SKM-1 (cell line): ENCODE measurements around the gene PPDPF.

ENCODE experiments used
- DNase-seq: peaks from one replicate; lab custom pipeline; 2025; ENCODE audit not compliant: unreplicated experiment; lab: John Stamatoyannopoulos, UW

The PPDPF gene

DNA sequence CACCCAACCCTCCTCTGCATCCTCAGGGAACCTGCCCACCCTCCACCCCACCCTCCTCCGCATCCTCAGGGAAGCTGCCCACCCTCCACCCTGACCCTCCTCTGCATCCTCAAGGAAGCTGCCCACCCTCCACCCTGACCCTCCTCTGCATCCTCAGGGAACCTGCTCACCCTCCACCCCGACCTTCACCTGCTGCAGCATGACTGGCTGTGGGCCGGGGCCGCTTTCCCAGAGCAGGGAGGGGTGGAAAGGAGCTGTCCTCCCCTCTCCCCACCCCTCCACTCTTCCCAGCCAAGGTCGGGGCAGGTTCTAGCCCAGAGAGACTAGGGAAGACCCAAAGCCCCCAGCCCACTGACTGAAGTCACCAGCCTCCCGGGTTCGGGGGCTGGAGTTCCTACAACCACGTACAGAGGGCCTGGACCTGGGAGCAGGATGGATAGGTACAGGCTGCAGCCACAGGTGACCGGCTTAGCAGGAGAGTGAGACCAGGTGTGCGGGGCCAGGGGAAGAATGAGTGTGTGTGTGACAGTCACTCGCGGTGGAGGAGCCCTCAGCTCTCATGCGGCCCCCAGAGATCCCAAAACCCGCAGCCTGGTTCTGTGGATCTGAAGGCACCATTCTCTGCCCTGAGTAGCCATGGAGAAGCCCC, 33.3 kb upstream of the PPDPF start:
- DNase-seq: no peak

DNA sequence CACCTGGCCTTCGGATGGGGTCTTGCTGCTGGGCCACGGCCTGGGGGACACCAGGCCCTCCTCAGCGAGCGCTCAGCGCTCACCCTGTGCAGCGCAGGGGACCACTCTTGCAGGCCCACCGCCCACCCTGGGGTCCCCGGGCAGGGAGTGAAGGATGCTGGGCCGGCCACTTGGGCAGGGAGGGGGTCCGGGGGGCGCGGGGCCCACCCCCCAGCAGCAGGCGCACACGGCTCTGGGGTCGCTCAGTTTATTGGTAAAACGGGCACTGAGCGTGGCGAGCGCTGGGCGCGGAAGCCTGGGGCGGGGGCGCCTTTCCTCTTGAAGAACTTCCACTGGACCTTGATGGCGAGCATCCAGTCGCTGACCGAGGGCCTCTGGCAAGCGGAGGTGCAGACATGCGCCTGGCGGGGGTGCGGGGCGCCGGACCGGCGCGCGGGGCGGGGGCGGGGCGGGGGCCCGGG, 32.8 kb upstream of the PPDPF start:
- no peak for DNase-seq

DNA sequence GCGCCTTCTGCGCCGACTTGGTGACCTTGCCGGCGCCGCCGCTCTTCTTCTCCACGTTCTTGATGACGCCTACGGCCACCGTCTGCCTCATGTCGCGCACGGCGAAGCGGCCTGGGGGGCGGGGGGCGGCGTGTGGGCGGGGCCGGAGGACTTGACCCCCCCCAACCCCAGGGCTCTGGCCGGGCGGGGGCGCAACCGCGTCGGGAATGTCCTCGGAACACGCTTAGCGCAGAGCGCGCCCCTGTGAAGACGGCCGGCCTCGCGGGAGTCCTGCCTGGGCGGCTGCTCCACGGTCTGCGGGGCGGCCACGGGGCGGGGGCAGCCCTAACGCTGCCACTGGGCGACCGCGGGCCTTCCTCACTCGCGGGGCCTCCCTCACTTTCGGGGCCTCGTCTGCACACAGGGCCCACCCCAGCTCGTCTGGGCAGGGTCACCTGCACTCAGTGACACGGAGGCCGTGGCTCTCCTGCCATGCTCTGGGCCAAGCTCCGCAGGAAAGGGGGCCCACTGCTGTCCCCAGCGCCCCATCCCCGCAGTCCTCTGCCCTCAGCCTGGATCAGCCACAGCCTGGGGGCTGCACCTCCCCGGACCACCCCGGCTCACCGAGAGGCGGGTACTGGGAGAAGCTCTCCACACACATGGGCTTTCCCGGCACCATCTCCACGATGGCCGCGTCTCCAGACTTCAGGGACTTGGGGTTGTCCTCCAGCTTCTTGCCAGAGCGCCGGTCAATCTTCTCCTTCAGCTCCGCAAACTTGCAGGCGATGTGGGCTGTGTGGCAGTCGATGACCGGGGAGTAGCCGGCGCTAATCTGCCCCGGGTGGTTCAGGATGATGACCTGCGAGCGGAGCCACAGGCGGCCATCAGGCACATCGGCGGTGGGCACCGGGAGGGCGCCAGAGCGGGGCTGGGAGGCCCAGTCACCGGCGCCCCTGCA, 32.0 kb upstream of the PPDPF start:
- DNase-seq: no peak

DNA sequence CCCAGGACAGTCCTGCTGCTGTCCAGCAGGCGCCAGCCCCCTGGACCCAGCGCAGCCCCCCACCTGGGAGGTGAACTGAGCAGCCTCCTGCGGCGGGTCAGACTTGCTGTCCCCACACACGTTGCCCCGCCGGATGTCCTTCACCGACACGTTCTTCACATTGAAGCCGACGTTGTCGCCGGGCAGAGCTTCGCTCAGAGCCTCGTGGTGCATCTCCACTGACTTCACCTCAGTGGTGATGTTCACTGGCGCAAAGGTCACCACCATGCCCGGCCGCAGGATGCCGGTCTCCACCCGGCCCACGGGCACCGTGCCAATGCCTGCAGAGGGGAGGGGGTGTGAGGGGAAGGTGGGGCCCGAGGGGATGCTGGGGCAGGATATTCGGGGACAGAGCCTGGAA, 30.1 kb upstream of the PPDPF start:
- no peak for DNase-seq

DNA sequence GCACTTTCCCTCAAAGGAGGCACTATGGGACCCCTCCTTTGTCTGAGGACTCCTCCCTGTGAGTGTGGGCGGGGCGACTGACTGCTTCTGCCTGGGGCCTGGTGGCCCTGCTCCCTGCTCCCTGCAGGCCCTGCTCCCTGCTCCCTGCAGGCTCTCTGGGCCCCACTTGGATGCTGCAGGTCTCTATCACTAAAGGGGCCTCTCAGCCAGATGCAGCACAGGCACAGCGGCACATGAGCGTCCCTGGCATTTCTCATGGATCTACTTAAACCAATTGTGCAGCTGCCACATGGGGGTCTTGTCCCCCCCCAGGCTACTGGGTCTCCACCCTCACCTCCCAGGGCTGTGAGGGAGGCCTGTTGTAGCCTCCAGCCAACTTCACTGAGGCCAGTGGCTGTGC, 29.5 kb upstream of the PPDPF start:
- DNase-seq: no peak

DNA sequence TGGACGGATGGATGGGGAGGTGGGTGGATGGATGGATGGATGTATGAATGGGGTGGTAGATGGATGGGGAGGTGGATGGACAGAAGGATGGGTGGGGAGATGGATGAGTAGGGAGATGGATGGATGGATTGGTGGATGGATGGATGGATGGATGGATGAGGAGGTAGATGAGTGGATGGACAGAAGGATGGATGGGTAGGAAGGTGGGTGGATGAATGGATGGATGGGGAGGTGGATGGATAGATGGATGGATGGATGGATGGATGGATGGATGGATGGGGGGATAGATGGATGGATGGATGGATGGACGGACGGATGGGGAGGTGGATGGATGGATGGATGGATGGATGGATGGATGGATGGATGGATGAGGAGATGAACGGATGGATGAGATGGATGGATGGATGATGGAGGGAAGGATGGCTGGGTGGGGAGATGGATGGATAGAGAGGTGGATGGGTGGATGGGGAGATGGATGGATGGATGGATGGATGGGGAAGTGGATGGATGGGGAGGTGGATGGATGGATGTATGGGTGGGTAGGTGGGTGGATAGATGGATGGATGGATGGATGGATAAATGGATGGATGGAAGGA, 28.8 kb upstream of the PPDPF start:
- DNase-seq: no peak

DNA sequence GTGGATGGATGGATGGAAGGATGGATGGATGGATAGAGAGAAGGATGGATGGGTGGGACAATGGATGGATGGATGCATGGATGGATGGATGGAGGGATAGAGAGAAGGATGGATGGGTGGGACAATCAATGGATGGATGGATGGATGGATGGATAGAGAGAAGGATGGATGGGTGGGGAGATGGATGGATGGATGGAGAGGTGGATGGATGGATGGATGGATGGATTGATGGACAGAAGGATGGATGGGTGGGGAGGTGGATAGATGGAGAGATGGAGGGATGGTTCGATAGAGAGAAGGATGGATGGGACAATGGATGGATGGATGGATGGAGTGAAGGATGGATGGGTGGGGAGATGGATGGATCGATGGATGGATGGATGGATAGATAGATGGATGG, 28.0 kb upstream of the PPDPF start:
- no peak for DNase-seq

DNA sequence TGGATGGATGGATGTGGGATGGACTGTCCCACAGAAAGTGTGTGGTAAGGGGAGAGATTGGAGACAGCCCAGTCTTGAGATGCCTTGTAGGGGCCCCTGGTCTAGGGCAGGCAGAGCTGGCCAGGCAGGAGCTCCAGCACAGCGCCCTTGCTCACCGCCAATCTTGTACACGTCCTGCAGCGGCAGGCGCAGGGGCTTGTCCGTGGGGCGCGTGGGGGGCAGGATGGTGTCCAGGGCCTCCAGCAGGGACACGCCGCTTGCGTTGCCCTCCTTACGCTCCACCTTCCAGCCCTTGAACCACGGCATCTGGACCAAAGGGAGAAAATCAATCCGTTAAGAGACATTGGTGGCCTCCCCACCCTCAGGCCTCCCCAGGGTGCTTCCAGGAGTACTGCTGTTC, 27.6 kb upstream of the PPDPF start:
- no peak for DNase-seq

DNA sequence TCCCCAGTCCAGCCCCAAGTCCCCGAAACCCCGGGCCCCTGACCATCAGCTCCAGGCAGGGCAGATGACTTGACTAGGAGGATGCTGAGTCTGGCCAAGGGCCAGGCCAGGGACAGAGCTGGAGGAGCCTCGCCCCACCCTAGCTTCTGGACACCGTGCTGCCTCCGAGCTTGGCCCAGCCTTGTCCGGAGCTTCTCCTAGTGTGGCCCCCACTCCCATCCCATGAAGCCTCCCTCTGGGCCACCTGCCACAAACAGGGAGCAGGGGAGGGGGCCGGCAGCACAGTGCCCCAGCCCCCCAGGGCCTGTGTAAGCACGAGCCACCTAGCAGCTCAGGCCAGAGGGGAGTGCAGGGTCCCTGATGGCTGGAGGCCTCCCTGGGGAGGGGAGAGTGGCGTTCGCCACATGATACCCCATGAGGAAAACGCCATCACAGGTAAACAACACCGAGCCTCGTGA, 27.0 kb upstream of the PPDPF start:
- DNase-seq: no peak

DNA sequence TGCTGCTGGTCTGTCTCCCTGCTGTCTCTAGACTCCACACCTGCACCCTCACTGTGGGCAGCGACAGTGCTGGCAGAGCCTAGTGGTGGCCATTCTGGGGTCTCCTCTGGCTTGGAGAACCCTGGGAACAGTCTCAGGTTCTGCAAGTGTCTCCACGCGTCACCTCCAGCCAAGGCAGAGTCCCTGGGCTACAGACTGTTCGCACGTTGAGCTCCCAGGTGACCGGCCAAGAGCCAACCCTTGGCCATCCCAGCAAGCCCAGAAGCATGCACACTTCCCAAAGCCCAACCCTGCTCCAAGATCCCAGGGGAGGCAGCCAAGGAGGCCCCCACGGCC, 26.5 kb upstream of the PPDPF start:
- DNase-seq: no peak

DNA sequence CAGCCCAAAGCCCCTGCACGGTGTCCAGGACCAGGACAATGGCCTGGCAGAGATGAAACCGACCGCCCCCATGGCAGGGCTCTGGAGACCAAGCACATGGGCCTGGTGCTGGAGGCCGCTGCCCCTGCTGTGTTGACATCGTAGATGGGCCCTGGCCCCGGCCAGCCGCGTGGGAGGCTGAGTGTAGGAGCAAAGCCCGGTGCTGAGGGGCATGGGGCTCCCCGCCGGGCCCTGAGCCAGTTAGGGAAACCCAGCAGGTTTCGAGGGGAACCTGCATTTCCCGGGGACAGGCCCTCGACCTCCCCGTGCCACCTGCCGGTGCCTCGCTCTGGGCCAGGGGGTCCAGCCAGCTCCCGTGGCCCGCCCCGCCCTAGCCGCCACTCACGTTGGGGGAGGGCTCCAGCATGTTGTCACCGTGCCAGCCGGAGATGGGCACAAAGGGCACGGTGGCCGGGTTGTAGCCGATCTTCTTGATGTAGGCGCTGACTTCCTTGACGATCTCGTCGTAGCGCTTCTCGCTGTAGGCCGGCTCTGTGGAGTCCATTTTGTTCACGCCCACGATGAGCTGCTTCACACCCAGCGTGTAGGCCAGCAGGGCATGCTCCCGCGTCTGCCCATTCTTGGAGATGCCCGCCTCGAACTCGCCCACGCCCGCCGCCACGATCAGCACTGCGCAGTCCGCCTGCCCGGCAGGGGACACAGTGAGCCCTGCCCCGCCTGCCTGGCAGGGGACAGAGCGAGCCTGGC, 26.0 kb upstream of the PPDPF start:
- no peak for DNase-seq

DNA sequence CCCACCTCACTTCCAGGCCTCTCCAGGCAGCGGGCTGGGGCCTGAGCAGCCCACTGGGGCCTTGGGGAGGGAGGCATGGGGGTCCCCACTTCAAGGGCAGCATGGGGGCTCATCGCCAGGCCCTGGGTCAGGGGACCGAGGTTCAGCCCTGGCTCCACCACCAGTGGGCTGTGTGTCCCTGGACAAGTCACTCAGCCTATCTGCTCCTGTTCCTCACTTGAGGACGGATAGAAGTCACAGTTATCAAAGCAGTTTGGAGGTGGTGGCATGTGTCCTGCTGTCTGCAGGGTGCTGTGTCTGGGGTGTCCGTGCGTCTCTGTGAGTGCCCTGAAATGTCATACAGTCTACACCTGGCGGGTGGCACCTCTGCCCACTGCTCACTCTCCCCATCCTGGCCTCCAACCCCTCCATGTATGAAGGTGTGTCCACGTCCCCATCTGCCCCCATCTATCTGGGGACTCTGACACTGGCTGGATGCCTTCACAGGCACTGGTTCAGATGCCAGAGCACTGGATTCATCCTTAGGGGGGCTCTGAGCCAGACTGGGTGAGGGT, 25.3 kb upstream of the PPDPF start:
- no peak for DNase-seq

DNA sequence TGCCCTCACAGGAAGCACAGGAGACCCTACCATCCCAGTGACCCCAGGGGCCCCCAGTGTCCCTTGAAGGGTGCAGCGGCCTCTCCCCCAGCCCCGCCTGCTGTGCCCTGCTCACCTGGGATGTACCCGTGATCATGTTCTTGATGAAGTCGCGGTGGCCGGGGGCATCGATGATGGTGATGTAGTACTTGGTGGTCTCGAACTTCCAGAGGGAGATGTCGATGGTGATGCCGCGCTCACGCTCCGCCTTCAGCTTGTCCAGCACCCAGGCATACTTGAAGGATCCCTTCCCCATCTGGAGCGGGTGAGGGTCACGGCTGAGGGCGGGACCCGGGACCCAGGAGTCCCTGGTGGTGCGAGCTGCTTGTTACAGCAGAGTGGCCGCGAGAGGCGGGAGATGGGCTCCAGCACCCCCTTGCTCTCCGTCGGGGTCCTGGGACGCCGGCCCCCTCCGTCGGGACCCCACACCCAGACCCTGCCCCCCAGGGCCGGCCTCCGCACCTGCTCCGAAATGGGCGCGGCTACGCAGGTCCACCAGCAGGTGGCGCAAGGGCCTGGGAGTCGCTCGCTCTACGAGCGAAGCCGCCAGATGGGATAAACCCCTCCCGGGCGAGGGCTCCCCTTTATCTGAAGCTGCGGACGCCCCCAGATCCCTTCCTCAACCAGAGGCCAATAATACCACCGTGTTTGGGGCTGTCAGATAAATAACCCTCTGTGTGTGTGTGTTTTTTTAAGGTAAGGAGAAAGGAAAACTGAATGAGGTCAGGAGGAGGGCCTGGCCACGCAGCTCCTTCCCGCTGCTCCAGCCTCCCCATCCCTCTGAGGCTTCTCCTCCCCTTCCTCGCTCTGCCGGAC, 24.6 kb upstream of the PPDPF start:
- no peak for DNase-seq

DNA sequence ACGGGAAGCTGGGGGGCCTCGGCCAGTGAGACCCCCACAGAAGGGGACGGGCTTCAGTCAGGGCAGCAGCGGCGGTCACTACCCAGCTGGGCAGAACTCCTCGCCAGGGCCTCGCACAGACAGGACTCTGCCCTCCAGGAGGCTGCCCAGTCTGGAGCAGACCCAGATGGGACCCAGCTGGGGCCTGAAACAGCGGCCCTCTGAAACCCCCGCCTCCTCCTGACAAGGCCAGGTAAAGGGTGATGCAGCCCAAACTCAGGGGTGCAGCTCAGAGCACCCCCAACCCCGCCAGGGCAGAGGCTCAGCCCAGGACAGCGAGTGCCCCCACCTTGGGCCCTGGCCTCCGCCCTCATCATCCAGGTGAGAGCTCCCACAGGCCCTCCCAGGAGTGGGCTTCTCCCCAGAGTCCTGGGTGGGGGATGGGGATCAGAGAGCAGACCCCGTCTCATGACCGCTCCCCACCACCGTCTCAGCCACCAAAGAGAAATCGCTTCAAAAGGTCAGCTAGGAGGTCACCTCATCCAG, 23.9 kb upstream of the PPDPF start:
- DNase-seq: no peak

DNA sequence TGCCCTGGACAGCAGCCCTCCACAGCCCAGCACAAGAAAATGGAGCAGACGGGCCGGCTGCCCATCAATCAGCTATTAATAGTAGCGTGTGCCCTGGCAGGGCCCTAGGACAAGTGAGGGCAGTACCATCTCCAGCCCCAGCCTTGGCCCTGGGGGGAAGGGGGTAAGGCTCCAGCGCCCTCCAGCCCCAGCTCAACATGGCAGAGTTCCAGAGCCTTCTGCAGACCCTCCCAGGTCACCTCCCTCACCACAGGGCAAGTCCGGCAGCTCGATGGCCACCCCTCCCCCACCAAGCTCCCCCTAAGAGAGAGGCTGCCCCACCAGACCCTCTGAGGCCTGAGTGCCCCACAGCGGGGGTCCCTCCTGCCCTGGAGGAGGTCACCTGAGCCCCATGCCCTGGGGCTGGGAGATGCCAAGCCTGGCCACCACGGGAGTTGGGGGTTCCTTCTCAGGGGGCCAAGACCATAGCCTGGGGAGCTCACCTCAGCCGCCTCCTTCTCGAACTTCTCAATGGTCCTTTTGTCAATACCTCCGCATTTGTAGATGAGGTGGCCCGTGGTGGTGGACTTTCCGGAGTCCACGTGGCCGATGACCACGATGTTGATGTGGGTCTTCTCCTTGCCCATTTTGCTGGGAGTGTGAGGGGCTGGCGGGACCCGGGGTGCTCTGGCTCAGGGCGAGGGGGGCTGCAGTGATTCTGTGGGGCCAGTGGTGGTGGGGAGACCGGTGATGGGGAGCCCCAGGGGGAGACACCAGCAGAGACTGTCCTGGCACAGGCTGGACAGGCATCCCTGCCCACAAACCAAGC, 23.2 kb upstream of the PPDPF start:
- DNase-seq: no peak

DNA sequence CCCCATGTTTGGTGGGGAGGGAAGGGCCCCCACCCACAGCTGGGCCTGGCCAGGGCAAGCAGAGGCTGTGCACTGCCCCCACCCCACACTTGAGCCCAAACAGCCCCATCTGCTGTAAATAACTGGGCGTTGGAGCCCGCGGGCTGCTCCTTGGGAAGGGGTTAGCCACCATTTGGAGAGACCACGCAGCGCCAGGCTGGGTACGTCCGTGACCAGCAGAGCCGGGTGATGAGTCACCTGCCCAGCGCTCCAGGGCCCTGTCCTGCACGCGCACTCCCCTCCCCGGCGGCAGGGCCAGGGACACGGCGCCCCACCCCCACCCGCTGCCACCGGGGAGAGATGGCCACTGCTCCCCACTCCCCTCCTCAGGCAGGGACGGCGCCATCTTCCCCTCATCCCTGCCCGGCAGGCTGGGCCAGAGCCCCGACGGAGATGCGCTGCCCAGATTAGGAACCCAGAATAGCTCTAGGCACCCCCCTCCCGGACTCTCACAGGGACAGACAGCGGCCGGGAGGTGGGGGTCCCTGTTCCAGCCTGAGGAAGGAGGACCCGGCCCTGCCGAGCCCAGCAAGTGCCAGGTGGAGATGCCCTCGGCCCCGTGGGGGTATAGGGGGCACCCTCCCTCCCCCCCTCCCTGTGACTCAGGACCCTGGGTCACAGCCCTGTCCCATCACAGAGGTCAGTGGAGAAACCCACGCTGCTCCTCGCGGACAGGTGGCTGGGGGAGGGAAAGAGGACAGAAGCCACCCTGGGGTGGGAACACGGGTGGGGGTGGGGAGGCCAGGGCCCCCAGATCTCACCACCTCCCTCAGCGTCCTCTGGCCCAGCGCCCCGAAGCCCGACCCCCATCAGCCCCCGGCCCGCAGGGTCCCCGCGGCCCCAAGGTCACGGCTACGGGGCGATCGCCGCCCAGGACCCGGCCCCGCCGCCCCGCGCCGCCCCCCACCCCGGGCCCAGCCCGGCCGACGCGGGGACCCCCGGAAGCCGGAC, 22.3 kb upstream of the PPDPF start:
- DNase-seq: no peak

DNA sequence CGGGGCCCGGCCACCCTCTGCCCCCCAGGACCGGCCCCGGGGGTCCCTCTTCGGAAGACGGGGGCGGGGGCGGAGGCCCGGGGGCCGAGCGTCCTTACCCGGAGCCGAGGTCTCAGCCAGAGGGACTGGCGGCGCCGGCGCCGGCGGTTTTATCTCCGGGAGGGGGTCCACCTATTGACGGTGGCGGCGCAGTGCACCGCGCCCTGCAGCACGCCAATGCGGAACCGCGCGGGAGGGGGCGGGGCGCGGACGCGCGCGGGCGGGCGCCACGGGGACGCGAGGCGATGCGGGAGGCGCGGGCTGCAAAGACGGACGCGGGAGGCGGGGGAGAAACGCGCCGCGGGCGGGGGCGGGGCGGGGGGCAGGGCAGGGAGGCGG, 21.6 kb upstream of the PPDPF start, which contains the start of gene EEF1A2:
Gene EEF1A2, minus strand, starts transcription at position 124 of the 378 bp plus-strand sequence. CDS start 1,320 bp downstream, outside the sequence.
- DNase-seq: no peak
